HG02571 (cell line): ENCODE data around the gene MUSTN1.

Experiments
- ATAC-seq: cut with Tn5 transposase; IDR thresholded peaks from one replicate; pipeline ENCODE4 v1.9.1; 2021; ENCODE audit warnings: mild to moderate bottlenecking, moderate library complexity; ENCODE audit not compliant: unreplicated experiment

MUSTN1 gene

DNA sequence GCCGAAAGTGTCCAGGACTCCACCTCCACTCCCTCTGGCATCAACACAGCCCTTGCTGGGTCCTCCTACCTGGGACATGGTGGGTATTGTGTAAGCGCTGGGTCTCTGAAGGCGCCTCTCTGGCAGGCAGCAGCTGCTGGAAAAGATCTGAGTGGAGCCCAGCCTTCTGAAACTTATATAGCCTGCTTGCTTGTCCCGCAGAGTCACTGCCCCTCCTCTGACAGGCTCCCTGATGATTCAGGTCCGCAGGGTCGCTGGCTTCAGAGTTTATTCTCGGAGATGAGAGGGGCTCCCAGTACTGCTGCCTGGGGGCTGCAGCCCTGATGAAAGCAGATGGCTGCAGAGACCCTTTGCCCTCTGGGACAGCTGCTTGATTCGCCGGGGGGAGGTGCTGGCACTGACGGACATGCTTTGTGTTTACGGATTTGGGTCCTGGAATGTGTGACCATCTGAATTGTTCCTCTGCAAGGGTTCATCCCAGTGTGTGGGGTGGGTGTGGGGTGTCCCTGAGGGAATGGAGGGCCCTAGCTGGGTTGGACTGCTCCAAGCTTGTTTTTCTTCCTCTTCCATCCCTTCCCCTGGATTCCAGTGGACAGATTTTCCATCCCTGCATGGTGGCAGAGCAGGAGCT is at the start of gene MUSTN1:
TSS of gene MUSTN1 (minus strand) at position 149 of the 631 bp plus-strand sequence. CDS start at position 78, 71 bp downstream.
- no peak for ATAC-seq

DNA sequence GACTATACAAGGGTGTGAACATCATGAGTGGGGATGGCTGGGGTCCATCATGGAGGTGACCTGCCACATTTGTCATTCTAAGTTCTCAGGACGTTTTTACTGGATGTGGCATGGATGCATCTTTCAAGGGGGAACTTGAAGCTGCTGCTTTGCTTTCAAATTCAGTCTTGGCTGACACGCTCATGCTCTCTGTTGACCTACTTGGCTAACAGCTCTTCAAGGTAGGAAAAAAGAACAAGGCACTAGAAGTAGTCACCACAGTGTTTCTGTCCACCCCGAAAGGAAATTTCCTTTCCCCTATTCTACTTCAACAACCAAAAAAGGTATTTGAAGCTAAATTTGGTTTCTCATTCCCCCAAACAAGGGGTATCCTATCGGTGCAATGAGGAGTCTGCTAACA is 47.6 kb upstream of the MUSTN1 start:
- ATAC-seq = no peak

DNA sequence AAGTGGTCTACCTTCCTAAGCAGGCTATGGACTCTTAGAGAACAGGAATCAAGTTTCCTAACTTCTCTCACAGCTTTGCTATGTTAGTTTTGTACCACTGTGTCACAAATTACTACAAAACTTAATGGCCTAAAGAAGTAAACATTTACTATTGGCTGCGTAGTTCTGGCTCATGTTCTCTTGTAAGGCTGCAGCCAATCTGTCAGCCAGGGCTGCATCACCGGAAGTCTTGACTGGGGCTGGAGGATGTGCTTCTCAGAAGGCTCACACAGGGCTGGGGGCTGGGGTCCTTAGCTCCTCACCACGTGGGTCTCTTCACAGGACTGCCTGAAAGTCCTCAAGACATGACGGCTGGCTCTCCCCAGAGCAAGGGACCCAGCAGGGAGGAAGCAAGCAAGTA is 47.1 kb upstream of the MUSTN1 start:
- ATAC-seq = no peak

DNA sequence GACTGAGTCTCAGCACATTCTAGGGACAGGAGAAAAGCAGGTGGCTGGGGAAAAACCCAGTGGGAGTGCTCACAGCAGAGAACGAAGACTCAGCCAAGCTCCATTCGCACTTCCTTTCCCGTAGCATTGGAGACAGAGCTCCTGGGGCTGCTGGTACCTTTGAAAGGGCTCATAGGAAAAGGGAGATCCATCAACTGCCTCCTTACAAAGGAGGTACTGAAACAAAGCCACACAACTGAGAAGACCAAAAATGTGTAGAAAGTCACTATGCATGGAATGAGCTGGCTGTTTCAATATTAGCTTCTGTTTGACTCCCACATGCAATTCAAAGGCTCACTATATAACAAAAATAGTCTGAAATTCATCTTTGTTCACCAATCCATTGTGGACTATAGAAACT is 45.7 kb upstream of the MUSTN1 start:
- ATAC-seq = peak; percentile 54

DNA sequence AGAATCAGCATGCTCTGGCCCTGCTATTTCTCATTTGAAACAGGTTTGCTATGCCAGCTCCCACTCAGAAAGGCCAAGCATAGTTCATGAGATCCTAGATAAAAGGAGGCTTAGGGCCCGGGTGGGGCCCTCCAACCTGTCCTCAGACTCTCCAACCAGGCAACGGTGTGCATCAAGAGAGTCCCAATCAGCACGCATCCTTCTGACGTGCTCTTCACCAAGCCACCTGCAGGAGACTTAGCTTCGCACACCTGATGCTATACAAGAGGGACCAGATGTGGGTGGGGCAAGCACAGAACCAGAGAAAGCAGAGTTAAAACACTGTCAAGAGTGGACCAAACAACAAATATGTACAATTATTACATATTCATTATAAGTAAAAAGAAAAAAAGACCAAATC is 45.2 kb upstream of the MUSTN1 start:
- ATAC-seq = no peak

DNA sequence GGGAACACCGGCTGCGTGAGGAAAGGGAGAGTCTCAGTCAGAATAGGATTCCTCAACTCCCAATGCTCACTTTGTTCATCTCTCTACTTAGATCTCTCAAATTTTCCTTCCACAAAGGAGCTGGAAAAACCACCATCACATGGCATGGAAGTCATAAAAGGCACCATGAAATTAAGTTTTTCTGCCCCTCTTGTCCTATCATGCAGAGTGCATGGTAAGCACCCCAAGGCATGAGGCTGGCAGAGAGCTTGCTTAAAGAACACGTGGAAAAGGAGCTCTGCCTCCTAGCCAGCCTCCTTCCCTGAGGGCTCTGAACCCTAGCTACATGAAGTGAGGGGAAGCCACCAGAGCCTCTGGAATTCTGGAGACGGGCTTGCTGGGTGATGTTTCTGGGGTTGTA is 44.8 kb upstream of the MUSTN1 start:
- ATAC-seq = no peak

DNA sequence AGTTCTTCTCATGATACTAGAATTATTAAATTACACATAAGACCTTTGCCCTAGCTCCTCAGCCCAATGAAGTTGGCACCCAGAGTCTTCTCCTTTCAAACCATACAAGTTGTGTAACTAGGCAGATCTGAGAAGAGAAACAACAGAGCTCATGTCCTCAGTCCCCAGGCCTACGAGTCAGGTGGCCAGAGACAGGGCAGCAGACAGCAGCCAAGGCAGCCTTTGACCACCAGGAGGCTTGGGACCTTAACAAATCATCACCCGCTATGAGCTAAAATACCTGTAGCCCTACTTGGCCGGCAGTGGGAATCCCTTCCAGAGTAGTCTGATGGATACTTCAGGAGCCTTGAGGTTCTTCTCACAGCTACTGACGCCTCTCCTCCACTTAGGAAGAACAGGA is 44.3 kb upstream of the MUSTN1 start:
- ATAC-seq = no peak

DNA sequence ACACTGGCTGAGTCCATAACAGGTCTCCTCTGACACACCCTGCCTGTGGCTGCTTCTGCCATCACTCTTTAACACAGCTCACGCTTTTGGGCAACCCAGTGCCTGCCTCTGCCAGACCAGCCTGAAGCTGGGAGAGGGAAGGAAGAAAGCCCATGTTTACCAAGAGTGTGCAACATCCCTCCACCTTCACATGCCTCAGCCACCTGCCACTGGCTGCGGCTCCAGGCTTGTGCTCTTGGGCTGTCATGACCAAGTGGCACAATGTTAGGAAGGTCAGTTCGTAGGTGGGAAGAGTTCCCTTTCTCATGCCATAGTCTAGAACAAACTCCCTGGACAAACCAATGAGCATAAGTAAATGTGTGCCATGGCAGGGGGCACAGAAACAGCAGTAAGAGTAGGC is 42.3 kb upstream of the MUSTN1 start:
- no peak for ATAC-seq

DNA sequence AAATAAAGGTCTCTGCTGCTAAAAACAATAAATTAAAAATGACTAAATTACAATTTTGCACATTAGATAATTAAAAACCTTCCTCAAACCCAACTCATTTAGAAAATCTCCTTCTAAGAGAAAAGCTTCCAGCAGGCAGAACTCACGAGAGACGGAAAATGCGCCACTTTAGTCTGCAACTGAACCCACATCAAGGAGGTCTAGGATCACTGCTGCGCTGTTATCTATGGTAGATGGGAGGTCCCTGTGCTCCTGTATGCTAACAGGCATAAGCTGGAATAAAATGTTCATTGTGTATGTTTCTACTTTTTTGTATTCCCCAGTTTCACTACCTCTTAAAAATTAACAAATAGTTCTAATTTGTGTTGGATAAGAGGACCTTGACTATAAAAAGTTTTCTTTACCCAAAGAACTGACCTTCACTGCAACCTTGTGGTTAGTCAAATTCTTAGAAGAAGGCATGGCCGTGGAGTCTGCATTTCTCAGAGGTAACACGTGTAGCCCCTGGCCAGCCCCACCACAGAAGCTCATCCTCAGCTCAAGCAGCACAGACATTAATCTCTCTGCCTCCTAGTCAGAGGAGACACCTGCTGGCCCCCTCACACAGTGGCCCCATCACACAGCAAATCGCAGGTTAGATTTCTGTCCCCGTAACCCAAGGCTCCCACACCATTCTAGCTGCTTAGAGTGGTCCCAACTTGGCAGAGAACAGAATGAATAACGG is 40.2 kb upstream of the MUSTN1 start:
- no peak for ATAC-seq

DNA sequence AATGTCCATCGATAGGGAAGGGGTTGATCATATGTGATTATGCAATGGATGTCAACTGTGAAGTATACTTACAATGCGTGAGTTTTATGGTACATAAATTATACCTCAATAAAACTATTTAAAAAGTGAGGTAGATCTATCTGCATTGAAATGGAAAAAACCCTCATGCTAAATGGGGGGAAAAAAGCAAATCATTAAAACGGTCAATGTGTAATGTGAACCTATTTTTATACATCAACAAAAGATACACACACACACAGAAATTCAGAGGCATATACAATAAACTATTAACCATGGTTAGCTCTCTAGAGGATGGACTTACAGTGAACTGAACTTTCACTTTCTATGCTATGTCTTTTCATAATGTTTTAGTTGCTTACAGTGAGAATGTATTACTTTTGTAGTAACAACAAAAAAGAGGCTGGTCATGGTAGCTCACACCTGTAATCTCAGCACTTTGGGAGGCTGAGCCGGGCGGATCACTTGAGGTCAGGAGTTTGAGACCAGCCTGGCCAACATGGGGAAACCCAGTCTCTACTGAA is 39.4 kb upstream of the MUSTN1 start:
- no peak for ATAC-seq

DNA sequence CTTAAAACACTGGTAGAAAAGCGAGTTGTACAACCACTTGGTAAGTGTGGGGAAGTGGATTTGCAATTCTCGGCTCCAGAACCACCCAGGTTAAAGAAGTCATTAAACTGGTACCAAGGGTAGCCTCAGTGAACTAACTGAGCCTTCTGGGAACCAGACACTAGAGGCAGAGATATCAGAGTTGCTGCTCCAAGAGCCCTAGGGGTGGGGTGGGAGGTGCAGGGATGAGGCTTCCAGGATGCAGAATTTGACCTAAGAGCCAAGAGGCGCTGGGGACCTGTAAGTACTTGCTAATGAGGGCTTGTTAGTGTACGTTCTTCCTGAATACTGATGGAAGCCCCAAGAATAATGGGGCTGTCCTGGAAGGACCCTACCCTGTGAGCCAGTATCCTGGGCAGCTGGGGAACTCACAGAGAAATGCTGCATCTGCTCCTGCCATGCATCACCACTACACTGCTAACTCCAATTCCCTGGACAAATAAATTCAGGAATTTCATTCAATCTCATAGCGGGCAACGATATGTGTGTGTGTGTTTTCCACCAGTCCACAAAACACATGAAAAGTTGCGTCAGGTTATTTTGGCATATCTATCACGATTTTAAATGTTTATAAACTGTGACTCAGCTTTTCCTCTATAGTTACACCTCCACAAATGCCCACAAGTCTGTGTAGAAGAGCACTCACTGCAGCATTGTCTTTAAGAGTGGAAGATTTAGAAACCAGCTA is 38.8 kb upstream of the MUSTN1 start:
- ATAC-seq = no peak

DNA sequence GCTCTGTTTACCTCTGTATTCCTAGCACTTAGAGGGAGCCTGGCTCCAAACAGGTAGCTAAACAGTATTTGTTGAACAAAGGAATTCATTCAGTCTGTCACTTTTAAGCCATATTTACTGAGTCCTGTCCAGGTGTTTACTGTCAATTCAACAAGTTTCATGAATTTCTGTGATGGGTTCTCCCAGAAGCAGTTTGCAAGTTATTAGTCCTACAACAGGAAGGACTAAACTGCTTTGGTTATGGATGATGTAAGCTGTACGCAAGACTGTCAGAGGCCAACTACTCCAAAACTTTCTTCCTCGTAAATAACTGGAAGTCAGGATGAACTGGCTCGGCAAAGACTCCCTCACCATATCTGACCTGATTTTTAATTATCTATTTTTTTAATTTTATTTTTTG is 37.4 kb upstream of the MUSTN1 start:
- no peak for ATAC-seq

DNA sequence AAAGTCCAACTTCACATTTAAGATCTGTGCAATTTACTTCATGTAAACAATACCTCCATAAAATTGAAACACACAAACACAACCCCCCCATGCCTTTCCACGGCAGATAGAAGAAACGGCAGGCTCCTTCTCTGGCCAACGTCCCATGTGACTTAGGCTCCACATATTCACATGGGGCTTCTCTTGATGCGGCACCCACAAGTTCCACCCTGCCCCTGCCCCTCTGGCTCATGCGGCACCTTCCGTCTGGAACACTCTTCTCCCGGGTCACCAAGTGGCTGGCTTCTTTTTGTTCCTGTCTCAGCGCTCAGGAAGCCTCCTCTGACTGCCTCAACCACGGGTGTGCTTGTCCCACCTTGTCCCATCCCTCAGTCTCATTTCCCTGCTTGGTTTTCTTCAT is 36.9 kb upstream of the MUSTN1 start:
- no peak for ATAC-seq

DNA sequence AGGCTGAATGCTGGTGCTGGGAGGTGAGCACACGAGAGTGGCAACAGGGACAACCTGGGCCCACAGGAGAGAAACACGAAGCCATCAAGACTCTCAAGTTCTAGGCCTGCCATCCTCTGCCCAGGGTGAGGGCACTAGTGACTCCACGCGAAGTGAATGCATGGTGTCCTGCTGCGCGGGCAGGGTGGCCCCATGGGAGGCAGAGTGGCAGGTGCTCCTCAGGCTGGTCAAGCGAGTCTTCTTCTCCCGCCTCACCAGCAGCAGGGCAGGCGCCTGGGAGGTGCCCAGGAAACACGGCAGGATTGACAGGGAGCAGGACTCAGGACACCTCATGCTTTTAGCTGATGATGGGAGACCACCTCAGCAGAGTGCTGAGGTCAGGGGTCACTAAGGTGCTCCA is 35.7 kb upstream of the MUSTN1 start:
- no peak for ATAC-seq

DNA sequence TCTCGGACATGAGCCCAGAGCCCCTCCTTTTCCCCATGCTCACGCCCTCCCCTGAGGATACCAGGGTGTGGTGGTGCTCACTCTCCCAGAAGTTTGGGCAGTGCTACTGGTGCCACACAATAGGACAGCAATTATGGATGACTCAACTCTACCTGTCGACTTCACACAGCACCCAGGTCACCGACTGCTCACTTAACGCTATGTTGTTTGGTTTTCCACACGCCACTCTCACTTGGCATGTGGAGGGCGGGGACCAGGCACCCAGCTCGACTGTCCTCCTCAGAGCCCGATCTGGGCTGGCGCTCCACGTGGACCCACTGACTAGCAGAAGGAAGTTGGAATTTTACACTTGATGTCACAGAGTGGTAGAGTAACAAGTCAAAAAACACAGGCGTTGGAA is 31.6 kb upstream of the MUSTN1 start:
- no peak for ATAC-seq

DNA sequence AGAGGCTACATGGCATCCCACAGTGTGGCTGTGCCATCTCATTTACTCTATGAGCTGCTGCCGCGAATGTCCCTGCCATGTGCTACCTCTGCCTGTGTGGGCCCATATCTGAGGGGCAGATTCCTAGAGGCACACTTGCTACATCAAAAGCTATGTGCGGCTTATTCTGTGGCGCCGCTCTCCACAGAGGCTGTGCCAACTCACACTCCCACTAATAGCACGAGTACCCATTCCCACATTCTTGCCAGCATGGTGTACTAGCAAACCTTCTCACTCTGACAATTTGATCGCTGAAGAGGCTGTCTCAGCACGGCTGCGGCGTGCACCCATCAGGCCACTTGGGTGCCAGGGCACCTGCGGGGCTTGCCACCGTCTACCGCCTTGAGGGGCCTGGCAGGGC is 31.2 kb upstream of the MUSTN1 start:
- no peak for ATAC-seq

DNA sequence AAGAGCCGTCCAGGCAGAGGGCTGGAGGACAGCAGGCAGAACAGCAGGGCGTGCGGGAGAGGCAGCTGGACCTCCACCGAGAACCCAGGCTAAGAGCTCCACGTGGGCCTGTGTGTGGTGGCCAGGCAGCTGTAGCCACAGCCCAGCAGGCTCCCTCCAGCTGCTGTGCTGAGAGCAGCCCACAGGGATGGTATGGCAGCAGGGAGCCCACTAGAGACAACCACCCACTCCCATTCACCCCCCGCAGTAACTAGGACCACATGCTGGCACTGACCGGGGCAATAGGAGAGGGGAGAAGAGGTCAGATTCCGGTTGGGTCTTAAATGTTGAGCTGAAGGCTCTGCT is 25.6 kb upstream of the MUSTN1 start:
- ATAC-seq = no peak

DNA sequence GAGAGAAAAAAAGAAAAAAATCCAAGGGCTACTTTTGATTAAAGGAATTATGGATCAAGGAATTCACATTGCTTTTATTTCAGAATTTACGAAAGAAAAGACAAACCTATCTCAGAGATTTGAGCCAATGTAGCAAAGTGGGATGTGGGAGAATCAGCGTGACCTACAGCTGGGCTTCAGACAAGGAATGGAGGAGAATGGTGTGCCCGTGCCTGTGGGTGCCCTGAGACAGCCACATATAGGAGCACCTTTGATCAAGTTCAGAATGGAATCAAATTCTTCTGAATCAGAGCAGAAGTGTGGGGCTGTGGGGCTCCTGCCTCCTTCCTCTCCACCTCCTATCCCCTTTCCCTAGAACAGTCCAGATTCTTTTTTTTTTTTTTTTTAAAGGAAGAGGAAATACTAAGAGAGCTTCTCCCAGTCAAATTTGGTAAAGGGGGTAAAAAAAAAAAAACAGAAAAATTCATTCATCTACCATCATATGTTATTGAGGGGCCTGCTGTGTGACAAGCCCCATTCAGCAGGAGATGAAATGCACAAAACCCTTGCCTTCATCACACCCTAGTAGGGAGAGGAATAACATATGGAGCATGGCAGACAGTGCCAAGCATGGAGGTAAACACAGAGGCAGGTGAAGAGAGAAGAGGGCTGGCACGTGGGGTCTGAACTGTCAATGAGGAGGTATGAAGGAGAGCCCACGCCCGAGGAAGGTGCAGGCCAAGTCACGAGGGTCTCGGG is 25.0 kb upstream of the MUSTN1 start:
- ATAC-seq = no peak

DNA sequence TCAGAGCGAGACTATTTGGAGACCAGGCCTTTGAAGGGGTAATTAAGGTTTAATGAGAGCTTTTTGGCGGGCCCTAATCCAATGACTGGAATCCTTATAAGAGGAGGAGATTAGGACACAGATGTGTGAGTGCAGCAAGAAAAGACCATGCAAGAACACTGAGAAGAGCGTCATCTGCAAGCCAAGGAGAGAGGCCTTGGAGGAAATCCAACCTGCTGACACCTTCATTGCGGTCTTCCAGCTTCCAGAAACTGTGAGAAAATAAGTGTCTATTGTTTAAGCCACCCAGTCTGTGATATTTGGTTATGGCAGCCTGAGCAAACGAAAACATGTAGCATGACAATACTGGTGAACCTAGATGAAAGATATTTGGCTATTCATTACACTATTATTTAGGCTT is 23.0 kb upstream of the MUSTN1 start:
- ATAC-seq = no peak

DNA sequence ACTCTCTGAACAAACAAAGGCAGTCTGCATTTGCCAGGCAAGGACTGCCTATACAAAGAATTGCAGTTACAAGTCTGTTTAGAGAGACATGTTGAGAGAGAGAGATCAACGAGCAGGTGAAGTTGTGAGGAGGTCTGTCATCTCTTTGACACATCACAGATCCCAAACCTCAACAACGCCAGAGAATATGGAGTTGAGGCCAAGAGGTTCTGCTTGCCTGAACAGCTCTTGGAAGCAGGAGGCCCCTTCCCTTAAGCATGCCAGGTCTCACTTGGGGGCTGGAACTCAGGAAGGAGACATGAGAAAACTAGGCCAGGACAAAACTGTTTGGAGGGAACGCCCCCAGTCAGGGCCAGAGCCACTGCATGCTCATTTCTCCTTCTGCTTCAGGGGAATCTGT is 22.3 kb upstream of the MUSTN1 start:
- ATAC-seq = no peak

DNA sequence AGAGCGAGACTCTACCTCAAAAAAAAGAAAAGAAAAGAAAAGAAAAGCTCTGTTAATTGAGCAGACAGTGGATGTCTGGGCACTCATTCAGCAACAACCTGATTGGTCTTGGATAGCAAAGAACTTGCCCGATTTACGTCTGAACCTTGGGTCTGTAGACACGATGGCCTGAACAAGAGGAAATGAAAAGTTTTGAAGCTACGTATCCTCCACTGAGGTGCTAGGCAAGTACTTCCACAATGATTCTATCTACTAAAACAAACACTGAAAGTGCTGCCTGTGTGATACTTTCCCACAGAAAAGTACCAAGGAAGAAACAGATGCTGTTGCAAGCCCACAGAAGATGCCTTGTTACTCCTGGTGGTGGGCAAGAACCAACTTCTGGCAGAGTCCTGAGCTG is 21.8 kb upstream of the MUSTN1 start:
- no peak for ATAC-seq
